HEK293 (cell line): ENCODE measurements around the gene TNS3.

Source experiments
- CTCF ChIA-PET: fragments of 350-600 bp; formaldehyde crosslinking; extraction: SDS; loops from one replicate; lab custom pipeline; 2021; ENCODE audit warnings: antibody characterized with exemption; lab: Yijun Ruan, JAX
- POLR2A ChIA-PET: fragments of 300-600 bp; formaldehyde crosslinking; extraction: SDS; loops from one replicate; lab custom pipeline; 2020; ENCODE audit warnings: antibody characterized with exemption, inconsistent platforms; lab: Yijun Ruan, JAX
- H3K27ac ChIP-seq: fragments of 200-500 bp; sonication (Bioruptor generic); 2 replicates; pipeline ENCODE4 v1.5.1; 2014; ENCODE audit warnings: low read depth, low read length, control low read depth, inconsistent platforms; ENCODE audit errors: extremely low read depth
- H3K36me3 ChIP-seq, 2 experiments: fragments of 200-500 bp in 1 of 2; sonication (Bioruptor generic) in 1 of 2; 1 replicate in 1 of 2; 2 replicates in 1 of 2; pipeline ENCODE4 v1.5.1; 2014 to 2017; ENCODE audit warnings: inconsistent platforms in 2 of 2, low read length in 2 of 2; ENCODE audit not compliant: control insufficient read depth in 2 of 2, insufficient read depth in 1 of 2
- H3K4me1 ChIP-seq: fragments of 200-500 bp; sonication (Bioruptor generic); 2 replicates; pipeline ENCODE4 v1.5.1; 2014; ENCODE audit warnings: mild to moderate bottlenecking, low read length, inconsistent platforms; ENCODE audit not compliant: control insufficient read depth, insufficient read depth
- H3K4me3 ChIP-seq: 2 replicates; pipeline ENCODE4 v1.5.1; 2011; ENCODE audit warnings: low read depth, mild to moderate bottlenecking, control low read depth, low read length, moderate library complexity
- H3K9me3 ChIP-seq: fragments of 200-500 bp; sonication (Bioruptor generic); 2 replicates; pipeline ENCODE4 v1.5.1; 2014; ENCODE audit warnings: low read depth, low read length, inconsistent platforms; ENCODE audit not compliant: control insufficient read depth, insufficient read depth
- EGR2 ChIP-seq: fragments of 450-650 bp; formaldehyde crosslinking; IDR thresholded peaks from 2 replicates; pipeline ENCODE4 v1.5.1; 2016; ENCODE audit warnings: low read depth, missing biosample characterization, missing genetic modification characterization
- GLIS1 ChIP-seq: fragments of 450-650 bp; formaldehyde crosslinking; IDR thresholded peaks from 2 replicates; pipeline ENCODE4 v1.5.1; 2016; ENCODE audit warnings: missing biosample characterization, missing genetic modification characterization
- KLF9 ChIP-seq: fragments of 450-650 bp; formaldehyde crosslinking; IDR thresholded peaks from 2 replicates; pipeline ENCODE4 v1.5.1; 2016; ENCODE audit warnings: missing biosample characterization, missing genetic modification characterization, low read depth
- MZF1 ChIP-seq: fragments of 450-650 bp; formaldehyde crosslinking; IDR thresholded peaks from 2 replicates; pipeline ENCODE4 v1.5.1; 2017; ENCODE audit warnings: missing biosample characterization, missing genetic modification characterization, borderline replicate concordance
- SCRT2 ChIP-seq: fragments of 450-650 bp; formaldehyde crosslinking; IDR thresholded peaks from 2 replicates; pipeline ENCODE4 v1.5.1; 2016; ENCODE audit warnings: missing biosample characterization, missing genetic modification characterization
- ZEB2 ChIP-seq: fragments of 450-650 bp; formaldehyde crosslinking; IDR thresholded peaks from 2 replicates; pipeline ENCODE4 v1.5.1; 2016; ENCODE audit warnings: missing biosample characterization, missing genetic modification characterization
- ZNF121 ChIP-seq: fragments of 450-650 bp; formaldehyde crosslinking; IDR thresholded peaks from 2 replicates; pipeline ENCODE4 v1.5.1; 2016; ENCODE audit warnings: missing biosample characterization, missing genetic modification characterization
- ZNF174 ChIP-seq: fragments of 450-650 bp; formaldehyde crosslinking; IDR thresholded peaks from 2 replicates; pipeline ENCODE4 v1.5.0; 2017; ENCODE audit warnings: missing biosample characterization, mild to moderate bottlenecking, missing genetic modification characterization
- ZNF423 ChIP-seq: fragments of 450-650 bp; formaldehyde crosslinking; IDR thresholded peaks from 2 replicates; pipeline ENCODE4 v1.5.1; 2016; ENCODE audit warnings: missing biosample characterization, missing genetic modification characterization
- ZNF501 ChIP-seq: fragments of 450-650 bp; formaldehyde crosslinking; IDR thresholded peaks from 2 replicates; pipeline ENCODE4 v1.5.1; 2016; ENCODE audit warnings: missing biosample characterization, missing genetic modification characterization
- ZNF654 ChIP-seq: fragments of 450-650 bp; formaldehyde crosslinking; IDR thresholded peaks from 2 replicates; pipeline ENCODE4 v1.5.1; 2016; ENCODE audit warnings: low read depth, missing biosample characterization, missing genetic modification characterization
- ZNF747 ChIP-seq: fragments of 450-650 bp; formaldehyde crosslinking; IDR thresholded peaks from 2 replicates; pipeline ENCODE4 v1.5.1; 2016; ENCODE audit warnings: missing biosample characterization, missing genetic modification characterization
- ZNF785 ChIP-seq: fragments of 450-650 bp; formaldehyde crosslinking; IDR thresholded peaks from 2 replicates; pipeline ENCODE4 v1.5.1; 2016; ENCODE audit warnings: missing biosample characterization, missing genetic modification characterization
- ZSCAN16 ChIP-seq: fragments of 450-650 bp; formaldehyde crosslinking; IDR thresholded peaks from 2 replicates; pipeline ENCODE4 v1.5.1; 2016; ENCODE audit warnings: missing biosample characterization, missing genetic modification characterization
- TF ChIP-seq, protein P1 (sequence below): fragments of 450-650 bp; formaldehyde crosslinking; IDR thresholded peaks from 2 replicates; pipeline ENCODE4 v1.5.1; 2016; ENCODE audit warnings: missing biosample characterization, missing genetic modification characterization
- TF ChIP-seq, protein P2 (sequence below): IDR thresholded peaks from 2 replicates; pipeline ENCODE4 v1.6.1; 2011; ENCODE audit warnings: mild to moderate bottlenecking, low read depth, low read length, borderline replicate concordance
- TF ChIP-seq, protein P3 (sequence below): fragments of 450-650 bp; formaldehyde crosslinking; IDR thresholded peaks from 2 replicates; pipeline ENCODE4 v1.5.1; 2016; ENCODE audit warnings: missing biosample characterization, missing genetic modification characterization

The TNS3 gene

DNA sequence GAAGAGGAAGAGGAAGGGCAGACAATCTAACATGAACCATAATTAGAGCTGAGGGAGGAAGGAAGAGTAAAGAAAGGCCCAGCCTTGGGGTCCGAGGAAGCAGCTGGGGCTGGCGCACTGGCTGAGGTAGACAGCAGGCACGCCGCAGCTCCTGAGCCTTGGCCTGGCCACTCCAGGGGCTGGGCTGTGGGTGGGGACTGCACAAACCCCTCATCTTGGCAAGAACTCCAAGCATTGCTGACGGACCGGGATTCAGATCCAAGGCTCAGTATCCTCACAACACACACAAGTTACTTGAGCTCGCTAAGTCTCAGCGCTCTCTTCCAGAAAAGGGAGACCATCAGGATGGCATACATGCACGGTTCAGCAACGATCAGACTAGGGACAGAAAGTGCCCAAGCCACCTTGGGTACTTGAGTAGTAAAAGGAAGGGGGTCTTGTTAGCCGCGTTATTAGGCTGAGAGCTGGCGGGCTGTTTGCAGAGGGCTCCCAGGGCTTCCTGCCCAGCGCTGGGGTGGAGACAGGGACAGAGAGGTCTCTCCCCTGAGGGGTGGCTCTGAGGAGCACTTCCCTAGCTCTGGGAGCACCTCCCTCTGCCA, 4.5 kb downstream of the TNS3 start (continued):
- TF ChIP-seq ZNF747 (tag by site-specific recombination), result no peak
- TF ChIP-seq, protein P1, sequence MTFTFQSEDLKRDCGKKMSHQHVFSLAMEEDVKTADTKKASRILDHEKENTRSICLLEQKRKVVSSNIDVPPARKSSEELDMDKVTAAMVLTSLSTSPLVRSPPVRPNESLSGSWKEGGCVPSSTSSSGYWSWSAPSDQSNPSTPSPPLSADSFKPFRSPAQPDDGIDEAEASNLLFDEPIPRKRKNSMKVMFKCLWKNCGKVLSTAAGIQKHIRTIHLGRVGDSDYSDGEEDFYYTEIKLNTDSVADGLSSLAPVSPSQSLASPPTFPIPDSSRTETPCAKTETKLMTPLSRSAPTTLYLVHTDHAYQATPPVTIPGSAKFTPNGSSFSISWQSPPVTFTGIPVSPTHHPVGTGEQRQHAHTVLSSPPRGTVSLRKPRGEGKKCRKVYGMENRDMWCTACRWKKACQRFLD (tag by site-specific recombination), result no peak
- TF ChIP-seq ZNF501 (tag by site-specific recombination), result no peak
- TF ChIP-seq ZSCAN16 (tag by site-specific recombination), result no peak
- TF ChIP-seq, protein P2, sequence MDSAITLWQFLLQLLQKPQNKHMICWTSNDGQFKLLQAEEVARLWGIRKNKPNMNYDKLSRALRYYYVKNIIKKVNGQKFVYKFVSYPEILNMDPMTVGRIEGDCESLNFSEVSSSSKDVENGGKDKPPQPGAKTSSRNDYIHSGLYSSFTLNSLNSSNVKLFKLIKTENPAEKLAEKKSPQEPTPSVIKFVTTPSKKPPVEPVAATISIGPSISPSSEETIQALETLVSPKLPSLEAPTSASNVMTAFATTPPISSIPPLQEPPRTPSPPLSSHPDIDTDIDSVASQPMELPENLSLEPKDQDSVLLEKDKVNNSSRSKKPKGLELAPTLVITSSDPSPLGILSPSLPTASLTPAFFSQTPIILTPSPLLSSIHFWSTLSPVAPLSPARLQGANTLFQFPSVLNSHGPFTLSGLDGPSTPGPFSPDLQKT, result no peak
- TF ChIP-seq, all 188 proteins: peak for 0

DNA sequence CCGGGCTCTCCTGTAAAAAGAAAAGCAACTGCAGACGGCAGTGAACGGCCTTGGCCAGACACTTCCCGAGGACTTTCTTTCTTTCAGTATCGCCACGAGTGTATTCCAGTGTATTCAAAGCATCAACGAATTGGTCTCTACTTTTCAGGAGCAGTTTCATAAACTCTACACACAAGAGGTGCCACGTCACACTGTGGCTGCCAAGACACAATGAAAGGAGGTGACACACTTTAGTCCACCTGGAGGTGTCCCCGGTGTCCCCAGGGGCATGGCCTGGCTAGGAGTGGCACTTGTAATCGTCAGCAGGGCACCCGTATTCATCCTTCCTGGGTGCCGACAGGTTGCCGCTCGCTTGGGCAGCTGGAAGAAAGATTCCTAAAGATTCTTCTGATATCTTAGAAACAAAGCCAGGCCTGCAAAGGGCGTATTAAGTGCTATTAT, 5.0 kb downstream of the TNS3 start:
- ChIA-PET POLR2A (no interaction called here), CTCF (no interaction called here)
- H3K4me1 ChIP-seq, result peaks cover under 1% of the 10 kb centered on the region; the same call in 1 of the 2 replicates
- no peak for TF ChIP-seq SCRT2 (tag by site-specific recombination)
- TF ChIP-seq KLF9 (tag by site-specific recombination), result no peak
- TF ChIP-seq ZNF174 (tag by site-specific recombination), result no peak
- no peak for TF ChIP-seq ZEB2 (tag by site-specific recombination)
- no peak for TF ChIP-seq EGR2 (tag by site-specific recombination)
- no peak for TF ChIP-seq ZNF121
- no peak for TF ChIP-seq ZNF785 (tag by site-specific recombination)
- TF ChIP-seq MZF1 (tag by site-specific recombination), result no peak
- TF ChIP-seq ZNF654 (tag by site-specific recombination), result no peak
- no peak for TF ChIP-seq ZNF423
- no peak overlapping the region for H3K27ac ChIP-seq
- no peaks in the 10 kb centered on the region for H3K9me3 ChIP-seq
- no peak overlapping the region for H3K4me3 ChIP-seq
- no peaks in the 10 kb centered on the region for H3K36me3 ChIP-seq

DNA sequence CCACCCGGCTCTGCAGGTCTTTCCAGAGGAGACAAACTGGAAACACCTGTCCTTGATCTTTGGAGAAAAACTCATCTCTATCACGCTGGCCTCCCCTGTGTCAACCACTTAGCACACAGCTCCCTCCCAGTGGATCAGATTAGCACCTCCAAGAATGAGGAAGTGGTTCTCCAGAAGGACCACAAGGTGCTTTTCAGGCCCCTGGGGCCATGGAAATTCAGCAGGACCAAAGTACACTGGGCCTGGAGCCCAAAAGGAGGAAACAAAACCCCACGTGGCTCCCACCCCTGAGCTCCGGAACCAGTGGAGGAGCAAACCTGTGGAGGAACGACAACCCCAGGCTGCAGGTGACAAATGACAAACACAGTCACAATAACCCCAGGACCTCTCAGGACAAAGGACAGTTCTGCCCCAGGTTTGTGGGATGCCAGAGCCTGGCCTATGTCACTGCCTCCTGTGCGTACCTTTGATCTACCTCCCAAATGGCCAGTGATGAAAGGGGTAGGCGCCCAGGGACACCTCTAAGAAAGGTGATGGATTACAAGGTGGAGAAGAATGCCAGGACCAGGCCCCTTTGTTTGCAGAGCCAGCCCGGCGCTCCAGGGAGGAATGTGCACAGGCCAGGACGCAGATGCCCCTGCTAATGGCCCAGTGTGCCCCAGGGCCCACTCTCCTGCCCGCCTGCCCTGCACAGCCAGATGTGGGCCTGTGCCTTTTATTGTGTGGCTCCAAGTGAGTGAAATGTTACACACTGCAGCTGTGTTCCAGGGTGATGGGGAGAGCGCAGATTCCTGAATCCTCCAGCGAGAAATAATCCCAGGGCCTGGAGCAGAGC, 5.7 kb downstream of the TNS3 start:
- no peaks in the 10 kb centered on the region for H3K36me3 ChIP-seq
- TF ChIP-seq, protein P3, sequence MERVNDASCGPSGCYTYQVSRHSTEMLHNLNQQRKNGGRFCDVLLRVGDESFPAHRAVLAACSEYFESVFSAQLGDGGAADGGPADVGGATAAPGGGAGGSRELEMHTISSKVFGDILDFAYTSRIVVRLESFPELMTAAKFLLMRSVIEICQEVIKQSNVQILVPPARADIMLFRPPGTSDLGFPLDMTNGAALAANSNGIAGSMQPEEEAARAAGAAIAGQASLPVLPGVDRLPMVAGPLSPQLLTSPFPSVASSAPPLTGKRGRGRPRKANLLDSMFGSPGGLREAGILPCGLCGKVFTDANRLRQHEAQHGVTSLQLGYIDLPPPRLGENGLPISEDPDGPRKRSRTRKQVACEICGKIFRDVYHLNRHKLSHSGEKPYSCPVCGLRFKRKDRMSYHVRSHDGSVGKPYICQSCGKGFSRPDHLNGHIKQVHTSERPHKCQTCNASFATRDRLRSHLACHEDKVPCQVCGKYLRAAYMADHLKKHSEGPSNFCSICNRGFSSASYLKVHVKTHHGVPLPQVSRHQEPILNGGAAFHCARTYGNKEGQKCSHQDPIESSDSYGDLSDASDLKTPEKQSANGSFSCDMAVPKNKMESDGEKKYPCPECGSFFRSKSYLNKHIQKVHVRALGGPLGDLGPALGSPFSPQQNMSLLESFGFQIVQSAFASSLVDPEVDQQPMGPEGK (tag by site-specific recombination), result no peak
- peak; percentile 42 for TF ChIP-seq GLIS1 (tag by site-specific recombination)
- H3K27ac ChIP-seq, result no peak overlapping the region
- H3K9me3 ChIP-seq, result no peaks in the 10 kb centered on the region
- ChIA-PET CTCF (interaction anchor here (0.6 kb wide), 1 partner anchor 65 kb away, joined by 3 read pairs; no protein-coding TSS in a partner anchor), POLR2A (no interaction called here)
- no peak overlapping the region for H3K4me3 ChIP-seq
- H3K4me1 ChIP-seq, result peaks cover 4% of the 10 kb centered on the region; the same call in 1 of the 2 replicates
